Ishikawa (cell line): ENCODE results near the gene ITPR1.

Experiments used
- CEBPB ChIP-seq: IDR thresholded peaks from 2 replicates; pipeline ENCODE4 v1.6.1; 2012
- CREB1 ChIP-seq: IDR thresholded peaks from 2 replicates; pipeline ENCODE4 v1.6.1; 2012; ENCODE audit warnings: low read depth
- EGR1 ChIP-seq: IDR thresholded peaks from 2 replicates; pipeline ENCODE4 v1.6.1; 2012
- EP300 ChIP-seq: IDR thresholded peaks from 2 replicates; pipeline ENCODE4 v1.6.1; 2012; ENCODE audit warnings: borderline replicate concordance
- FOXM1 ChIP-seq: IDR thresholded peaks from 2 replicates; pipeline ENCODE4 v1.6.1; 2012; ENCODE audit warnings: low read depth, borderline replicate concordance
- NFIC ChIP-seq: IDR thresholded peaks from 2 replicates; pipeline ENCODE4 v1.6.1; 2012
- RAD21 ChIP-seq: IDR thresholded peaks from 2 replicates; pipeline ENCODE4 v1.6.1; 2012; ENCODE audit warnings: low read depth
- TAF1 ChIP-seq: IDR thresholded peaks from 2 replicates; pipeline ENCODE4 v1.6.1; 2012; ENCODE audit warnings: low read depth, mild to moderate bottlenecking
- TCF12 ChIP-seq: IDR thresholded peaks from 2 replicates; pipeline ENCODE4 v1.6.1; 2012; ENCODE audit warnings: low read depth
- TEAD4 ChIP-seq: IDR thresholded peaks from 2 replicates; pipeline ENCODE4 v1.6.1; 2012
- YY1 ChIP-seq: IDR thresholded peaks from 2 replicates; pipeline ENCODE4 v1.6.1; 2012; ENCODE audit warnings: low read depth
- ZBTB7A ChIP-seq: IDR thresholded peaks from 2 replicates; pipeline ENCODE4 v1.6.1; 2012; ENCODE audit warnings: low read depth
- TF ChIP-seq, protein P1 (sequence below): IDR thresholded peaks from 2 replicates; pipeline ENCODE4 v1.6.1; 2012
- TF ChIP-seq, protein P2 (sequence below): IDR thresholded peaks from 2 replicates; pipeline ENCODE4 v1.6.1; 2012; ENCODE audit warnings: low read depth, mild to moderate bottlenecking
- TF ChIP-seq, protein P3 (sequence below): IDR thresholded peaks from 2 replicates; pipeline ENCODE4 v1.6.1; 2012

Gene ITPR1

DNA sequence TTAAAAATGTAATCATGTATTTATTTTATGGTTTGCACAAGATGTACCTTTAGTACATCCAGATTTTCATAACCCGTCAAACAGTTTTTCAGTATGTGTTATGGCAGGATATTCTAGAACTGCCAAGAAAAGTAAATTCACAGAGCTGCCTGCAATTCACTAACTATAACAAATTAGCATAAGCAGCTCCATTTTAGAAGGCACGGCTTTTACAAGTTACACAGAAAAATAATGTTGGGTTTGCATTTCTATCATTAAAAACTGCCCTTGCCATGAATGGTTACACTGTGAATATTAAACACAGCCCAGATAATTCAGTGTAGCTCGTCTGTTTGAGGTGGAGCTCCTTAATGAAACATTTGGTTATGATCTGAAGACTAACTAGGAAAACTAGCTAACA, 391.7 kb downstream of the ITPR1 start:
- TF ChIP-seq NFIC (no peak), EGR1 (no peak), TAF1 (no peak), RAD21 (no peak), ZBTB7A (no peak), FOXM1 (no peak)
- TF ChIP-seq, protein P1, sequence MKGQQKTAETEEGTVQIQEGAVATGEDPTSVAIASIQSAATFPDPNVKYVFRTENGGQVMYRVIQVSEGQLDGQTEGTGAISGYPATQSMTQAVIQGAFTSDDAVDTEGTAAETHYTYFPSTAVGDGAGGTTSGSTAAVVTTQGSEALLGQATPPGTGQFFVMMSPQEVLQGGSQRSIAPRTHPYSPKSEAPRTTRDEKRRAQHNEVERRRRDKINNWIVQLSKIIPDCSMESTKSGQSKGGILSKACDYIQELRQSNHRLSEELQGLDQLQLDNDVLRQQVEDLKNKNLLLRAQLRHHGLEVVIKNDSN: no peak
- TF ChIP-seq, protein P2, sequence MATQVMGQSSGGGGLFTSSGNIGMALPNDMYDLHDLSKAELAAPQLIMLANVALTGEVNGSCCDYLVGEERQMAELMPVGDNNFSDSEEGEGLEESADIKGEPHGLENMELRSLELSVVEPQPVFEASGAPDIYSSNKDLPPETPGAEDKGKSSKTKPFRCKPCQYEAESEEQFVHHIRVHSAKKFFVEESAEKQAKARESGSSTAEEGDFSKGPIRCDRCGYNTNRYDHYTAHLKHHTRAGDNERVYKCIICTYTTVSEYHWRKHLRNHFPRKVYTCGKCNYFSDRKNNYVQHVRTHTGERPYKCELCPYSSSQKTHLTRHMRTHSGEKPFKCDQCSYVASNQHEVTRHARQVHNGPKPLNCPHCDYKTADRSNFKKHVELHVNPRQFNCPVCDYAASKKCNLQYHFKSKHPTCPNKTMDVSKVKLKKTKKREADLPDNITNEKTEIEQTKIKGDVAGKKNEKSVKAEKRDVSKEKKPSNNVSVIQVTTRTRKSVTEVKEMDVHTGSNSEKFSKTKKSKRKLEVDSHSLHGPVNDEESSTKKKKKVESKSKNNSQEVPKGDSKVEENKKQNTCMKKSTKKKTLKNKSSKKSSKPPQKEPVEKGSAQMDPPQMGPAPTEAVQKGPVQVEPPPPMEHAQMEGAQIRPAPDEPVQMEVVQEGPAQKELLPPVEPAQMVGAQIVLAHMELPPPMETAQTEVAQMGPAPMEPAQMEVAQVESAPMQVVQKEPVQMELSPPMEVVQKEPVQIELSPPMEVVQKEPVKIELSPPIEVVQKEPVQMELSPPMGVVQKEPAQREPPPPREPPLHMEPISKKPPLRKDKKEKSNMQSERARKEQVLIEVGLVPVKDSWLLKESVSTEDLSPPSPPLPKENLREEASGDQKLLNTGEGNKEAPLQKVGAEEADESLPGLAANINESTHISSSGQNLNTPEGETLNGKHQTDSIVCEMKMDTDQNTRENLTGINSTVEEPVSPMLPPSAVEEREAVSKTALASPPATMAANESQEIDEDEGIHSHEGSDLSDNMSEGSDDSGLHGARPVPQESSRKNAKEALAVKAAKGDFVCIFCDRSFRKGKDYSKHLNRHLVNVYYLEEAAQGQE: no peak

DNA sequence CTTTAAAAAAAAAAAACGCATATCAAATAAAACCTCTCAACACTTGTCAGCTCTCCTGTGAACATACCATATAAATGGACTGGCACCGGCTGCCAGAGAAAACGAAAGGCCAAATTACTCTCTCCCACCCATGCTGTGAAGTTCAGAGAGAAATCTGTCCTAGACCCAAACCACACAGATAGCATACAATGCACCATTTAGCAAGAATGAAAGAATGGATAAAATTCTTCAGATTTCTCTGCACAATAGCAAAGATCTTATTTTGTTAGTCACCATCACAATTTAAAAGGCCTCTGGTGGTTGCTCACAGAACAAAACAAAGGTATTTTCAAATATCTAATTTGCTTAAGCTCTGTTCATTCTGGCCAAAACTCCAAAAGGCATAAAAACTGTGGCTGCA, 392.2 kb downstream of the ITPR1 start:
- TF ChIP-seq, protein P1: no peak
- peak; percentile 35; the same call in 1 of the 2 replicates for TF ChIP-seq EP300
- no peak for TF ChIP-seq TCF12
- TF ChIP-seq NFIC: 0 out of 2 replicates have a peak, but pooled peaks have one; percentile 13
- TF ChIP-seq CREB1: no peak
- TF ChIP-seq, protein P2: no peak
- no peak for TF ChIP-seq CEBPB
- TF ChIP-seq, protein P3, sequence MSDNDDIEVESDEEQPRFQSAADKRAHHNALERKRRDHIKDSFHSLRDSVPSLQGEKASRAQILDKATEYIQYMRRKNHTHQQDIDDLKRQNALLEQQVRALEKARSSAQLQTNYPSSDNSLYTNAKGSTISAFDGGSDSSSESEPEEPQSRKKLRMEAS: no peak
- TF ChIP-seq ZBTB7A: no peak
- no peak for TF ChIP-seq FOXM1
- no peak for TF ChIP-seq EGR1
- TF ChIP-seq TEAD4: no peak

DNA sequence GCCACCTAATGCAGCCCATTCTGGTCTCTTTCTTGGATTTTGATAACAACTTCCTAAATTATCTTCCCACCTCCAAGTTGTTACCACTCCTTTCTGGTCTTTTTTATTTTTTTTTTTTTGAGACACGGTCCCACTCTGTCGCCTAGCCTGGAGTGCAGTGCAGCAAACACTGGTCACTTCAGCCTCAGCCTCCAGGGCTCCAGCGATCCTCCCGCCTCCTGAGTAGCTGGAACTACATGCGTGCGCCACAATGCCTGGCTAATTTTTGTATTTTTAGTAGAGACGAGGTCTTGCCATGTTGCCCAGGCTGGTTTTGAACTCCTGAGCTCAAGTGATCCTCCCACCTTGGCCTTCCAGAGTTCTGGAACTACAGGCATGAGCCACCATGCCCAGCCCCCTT, 393.3 kb downstream of the ITPR1 start:
- TF ChIP-seq FOXM1 (no peak), CEBPB (no peak), ZBTB7A (no peak), YY1 (no peak), CREB1 (no peak), EGR1 (no peak), EP300 (no peak)
- TF ChIP-seq, protein P3: no peak

DNA sequence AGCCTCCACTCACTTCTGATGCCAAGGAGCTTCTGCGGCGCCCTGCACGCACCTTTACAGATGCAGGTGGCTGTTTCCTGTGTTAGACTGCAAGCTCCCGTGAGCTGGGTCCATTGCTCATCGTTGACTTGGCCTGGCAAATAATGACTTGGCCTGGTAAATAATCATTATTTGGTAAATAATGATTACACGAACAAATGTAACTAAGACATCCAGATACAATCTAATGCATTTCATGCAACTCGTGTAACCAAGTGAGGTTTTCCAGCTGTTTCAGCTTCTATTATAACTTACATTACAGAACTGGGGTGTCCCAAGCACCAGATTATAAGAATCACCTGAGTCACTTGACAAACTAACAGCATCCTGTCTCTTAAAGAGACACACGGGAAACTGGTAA, 394.0 kb downstream of the ITPR1 start:
- TF ChIP-seq CEBPB: no peak
- no peak for TF ChIP-seq EP300
- TF ChIP-seq TAF1: no peak
- no peak for TF ChIP-seq TCF12

DNA sequence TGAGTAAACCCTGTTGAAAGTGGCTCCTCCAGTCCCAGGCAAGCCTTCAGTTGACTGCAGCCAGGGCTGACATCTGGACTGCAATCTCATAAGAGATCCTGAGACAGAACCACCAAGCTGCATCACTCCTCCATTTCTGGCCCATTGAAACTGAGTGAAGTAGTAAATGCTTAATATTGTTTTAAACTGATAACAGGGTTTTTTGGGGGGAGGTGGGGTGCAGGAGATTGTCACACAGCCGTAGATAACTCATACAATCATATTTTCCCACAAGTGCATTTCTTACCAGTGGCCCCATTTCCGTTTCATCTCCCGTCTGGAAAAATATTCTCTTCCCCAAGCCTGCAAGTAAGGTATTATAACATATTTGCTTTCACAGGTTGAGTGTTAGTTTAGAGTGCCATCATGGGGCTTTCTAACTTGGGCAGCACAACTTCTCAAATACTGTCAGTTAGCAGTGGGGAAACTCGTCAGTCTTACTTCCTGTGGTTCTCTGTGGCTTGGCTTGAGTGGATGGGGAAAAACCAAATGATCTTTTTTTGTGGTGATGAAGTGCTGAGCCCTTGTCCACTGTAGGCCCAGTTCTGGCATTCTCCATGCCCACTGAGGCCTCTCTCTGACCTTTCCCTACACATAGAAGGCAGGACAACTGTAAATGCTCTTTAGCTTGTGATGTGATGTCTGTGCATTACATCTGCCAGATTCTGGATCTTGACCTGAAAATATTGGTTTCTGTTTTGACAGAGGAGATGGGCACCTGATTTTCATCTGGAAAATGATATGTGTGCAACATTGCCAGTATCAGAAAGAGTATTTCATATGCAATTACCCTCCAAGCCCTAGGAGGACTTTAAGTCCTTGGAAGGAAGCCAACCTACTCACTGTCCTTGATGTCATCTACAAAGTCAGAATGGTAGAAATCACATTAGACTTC, 396.0 kb downstream of the ITPR1 start:
- TF ChIP-seq TCF12 (no peak), CREB1 (no peak), YY1 (no peak), TAF1 (no peak), TEAD4 (no peak), EGR1 (no peak), CEBPB (no peak), EP300 (no peak)
- TF ChIP-seq, protein P3: no peak
- TF ChIP-seq, protein P2: no peak
- TF ChIP-seq, protein P1: no peak
